ENCODE data around the gene CUEDC1. TPM values are rescaled to one million over a fixed set of nuclear protein-coding genes. Genes with fewer than 3 reads are reported as not detected.

The CUEDC1 gene
- total RNA-seq, 1 donor from 2014 or later, result 24.6 TPM

GRCh38 chr17:57935833-57936807, 19.1 kb downstream of the CUEDC1 start:
- H3K27me3 ChIP-seq (ENCODE audit: control insufficient read depth, insufficient read depth, low read length), result no peaks in the 10 kb centered on the region
- DNase-seq (ENCODE audit: low read depth), result no peak
- H3K36me3 ChIP-seq (ENCODE audit: control insufficient read depth, insufficient read depth, low read length), result peaks cover 1% of the 10 kb centered on the region
- no peak overlapping the region for H3K4me3 ChIP-seq (ENCODE audit: low read depth, low read length)
- no peak for TF ChIP-seq CTCF (IDR thresholded peaks at IDR 0.05; ENCODE audit: insufficient read depth, low read length, poor library complexity, severe bottlenecking)

- no peaks in the 10 kb centered on the region for H3K27me3 ChIP-seq (ENCODE audit: control insufficient read depth, insufficient read depth, low read length)
- H3K36me3 ChIP-seq (ENCODE audit: control insufficient read depth, insufficient read depth, low read length), result no peaks in the 10 kb centered on the region
- TF ChIP-seq CTCF (IDR thresholded peaks at IDR 0.05; ENCODE audit: insufficient read depth, low read length, poor library complexity, severe bottlenecking), result no peak
- H3K4me3 ChIP-seq (ENCODE audit: low read depth, low read length), result no peak overlapping the region
- no peak for DNase-seq (ENCODE audit: low read depth)
Observed at GRCh38 chr17:57931488-57932137, 23.6 kb downstream of the CUEDC1 start.

GRCh38 chr17:57930239-57930638, 25.0 kb downstream of the CUEDC1 start:
- TF ChIP-seq CTCF (IDR thresholded peaks at IDR 0.05; ENCODE audit: insufficient read depth, low read length, poor library complexity, severe bottlenecking), result no peak

GRCh38 chr17:57929386-57929785, 25.8 kb downstream of the CUEDC1 start:
- Histone ChIP-seq H3K27me3 (ENCODE audit: control insufficient read depth, insufficient read depth, low read length) (no peaks in the 10 kb centered on the region), H3K36me3 (ENCODE audit: control insufficient read depth, insufficient read depth, low read length) (no peaks in the 10 kb centered on the region), H3K4me3 (ENCODE audit: low read depth, low read length) (no peak overlapping the region)
- TF ChIP-seq CTCF (IDR thresholded peaks at IDR 0.05; ENCODE audit: insufficient read depth, low read length, poor library complexity, severe bottlenecking), result no peak
- no peak for DNase-seq (ENCODE audit: low read depth)

More at GRCh38 chr17:57930239-57930638, 25.0 kb downstream of the CUEDC1 start:
- DNase-seq (ENCODE audit: low read depth), result no peak
- H3K36me3 ChIP-seq (ENCODE audit: control insufficient read depth, insufficient read depth, low read length), result no peaks in the 10 kb centered on the region
- H3K27me3 ChIP-seq (ENCODE audit: control insufficient read depth, insufficient read depth, low read length), result no peaks in the 10 kb centered on the region
- H3K4me3 ChIP-seq (ENCODE audit: low read depth, low read length), result no peak overlapping the region

- no peak for DNase-seq (ENCODE audit: low read depth)
- Histone ChIP-seq H3K36me3 (ENCODE audit: control insufficient read depth, insufficient read depth, low read length) (no peaks in the 10 kb centered on the region), H3K4me3 (ENCODE audit: low read depth, low read length) (no peak overlapping the region), H3K27me3 (ENCODE audit: control insufficient read depth, insufficient read depth, low read length) (no peaks in the 10 kb centered on the region)
- TF ChIP-seq CTCF (IDR thresholded peaks at IDR 0.05; ENCODE audit: insufficient read depth, low read length, poor library complexity, severe bottlenecking), result no peak
Observed at GRCh38 chr17:57928928-57929327, 26.3 kb downstream of the CUEDC1 start.

Measured in kidney epithelial cell (primary cell).